ENCODE measurements around the gene BLNK. TPM values are rescaled to one million over a fixed set of nuclear protein-coding genes. Genes with fewer than 3 reads are reported as not detected.
"Not testable (repeated sequence)": the region's sequence is repeated elsewhere in the genome, so short reads cannot be mapped to it uniquely, and the experiment has no call there.

The BLNK gene
- total and polyA plus RNA-seq, 2 donors (not counting 1 experiment from before 2014, with no cell fraction given) = 0.33 TPM; not detected in 1

DNA sequence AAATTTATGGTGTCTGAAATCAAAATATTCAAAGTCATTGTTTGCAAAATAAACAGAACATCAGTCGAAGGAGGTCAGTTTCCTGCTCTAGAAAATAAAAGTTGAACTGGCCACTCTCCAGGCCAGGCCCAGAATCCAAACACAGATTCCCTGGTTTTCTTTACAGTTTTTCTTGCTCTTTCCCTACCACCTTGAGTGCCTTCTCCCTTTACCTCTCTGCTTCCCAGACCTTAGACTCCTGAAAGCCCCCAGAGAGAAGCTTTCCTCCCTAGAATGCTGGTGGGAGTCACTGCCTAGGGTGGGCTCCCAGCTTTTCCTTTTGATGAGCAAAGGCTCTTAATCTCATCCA lies 38.9 kb upstream of the BLNK start:
- DNase-seq (ENCODE audit: low read depth in 2 of 2) = no peak
- Histone ChIP-seq H3K4me3 (replicated peaks in 1 of 4; ENCODE audit: control extremely low read depth in 1 of 4, insufficient read depth in 1 of 4, low read depth in 3 of 4, low read length in 4 of 4) (no peak overlapping the region), H3K4me2 (ENCODE audit: extremely low read depth, insufficient read depth, low read length) (no peak overlapping the region), H3K9ac (ENCODE audit: insufficient read depth, low read length) (no peak overlapping the region), H3K27ac (ENCODE audit: insufficient read depth, low read length) (no peak overlapping the region), H3K9me3 (ENCODE audit: control insufficient read depth, insufficient read depth, low read depth, low read length) (no peaks in the 10 kb centered on the region), H3K4me1 (ENCODE audit: control insufficient read depth, extremely low read depth, insufficient read depth, low read length) (no peaks in the 10 kb centered on the region), H4K20me1 (ENCODE audit: control insufficient read depth, extremely low read depth, insufficient read depth, low read length) (no peaks in the 10 kb centered on the region), H3K27me3 (ENCODE audit: control insufficient read depth, insufficient read depth, low read length) (no peaks in the 10 kb centered on the region), H2AFZ (ENCODE audit: low read length) (no peak overlapping the region), H3K79me2 (ENCODE audit: control insufficient read depth, insufficient read depth, low read length) (no peaks in the 10 kb centered on the region), H3K36me3 (ENCODE audit: control insufficient read depth, insufficient read depth, low read length) (no peaks in the 10 kb centered on the region)
- TF ChIP-seq, protein P1, sequence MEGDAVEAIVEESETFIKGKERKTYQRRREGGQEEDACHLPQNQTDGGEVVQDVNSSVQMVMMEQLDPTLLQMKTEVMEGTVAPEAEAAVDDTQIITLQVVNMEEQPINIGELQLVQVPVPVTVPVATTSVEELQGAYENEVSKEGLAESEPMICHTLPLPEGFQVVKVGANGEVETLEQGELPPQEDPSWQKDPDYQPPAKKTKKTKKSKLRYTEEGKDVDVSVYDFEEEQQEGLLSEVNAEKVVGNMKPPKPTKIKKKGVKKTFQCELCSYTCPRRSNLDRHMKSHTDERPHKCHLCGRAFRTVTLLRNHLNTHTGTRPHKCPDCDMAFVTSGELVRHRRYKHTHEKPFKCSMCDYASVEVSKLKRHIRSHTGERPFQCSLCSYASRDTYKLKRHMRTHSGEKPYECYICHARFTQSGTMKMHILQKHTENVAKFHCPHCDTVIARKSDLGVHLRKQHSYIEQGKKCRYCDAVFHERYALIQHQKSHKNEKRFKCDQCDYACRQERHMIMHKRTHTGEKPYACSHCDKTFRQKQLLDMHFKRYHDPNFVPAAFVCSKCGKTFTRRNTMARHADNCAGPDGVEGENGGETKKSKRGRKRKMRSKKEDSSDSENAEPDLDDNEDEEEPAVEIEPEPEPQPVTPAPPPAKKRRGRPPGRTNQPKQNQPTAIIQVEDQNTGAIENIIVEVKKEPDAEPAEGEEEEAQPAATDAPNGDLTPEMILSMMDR (conservative IDR thresholded peaks at IDR 0.05 in 1 of 2, IDR thresholded peaks at IDR 0.05 in 1 of 2; ENCODE audit: low read depth in 1 of 2, low read length in 2 of 2) = no peak
- TF ChIP-seq EZH2 (IDR thresholded peaks at IDR 0.05; ENCODE audit: low read length, missing control alignments) = no peak

DNA sequence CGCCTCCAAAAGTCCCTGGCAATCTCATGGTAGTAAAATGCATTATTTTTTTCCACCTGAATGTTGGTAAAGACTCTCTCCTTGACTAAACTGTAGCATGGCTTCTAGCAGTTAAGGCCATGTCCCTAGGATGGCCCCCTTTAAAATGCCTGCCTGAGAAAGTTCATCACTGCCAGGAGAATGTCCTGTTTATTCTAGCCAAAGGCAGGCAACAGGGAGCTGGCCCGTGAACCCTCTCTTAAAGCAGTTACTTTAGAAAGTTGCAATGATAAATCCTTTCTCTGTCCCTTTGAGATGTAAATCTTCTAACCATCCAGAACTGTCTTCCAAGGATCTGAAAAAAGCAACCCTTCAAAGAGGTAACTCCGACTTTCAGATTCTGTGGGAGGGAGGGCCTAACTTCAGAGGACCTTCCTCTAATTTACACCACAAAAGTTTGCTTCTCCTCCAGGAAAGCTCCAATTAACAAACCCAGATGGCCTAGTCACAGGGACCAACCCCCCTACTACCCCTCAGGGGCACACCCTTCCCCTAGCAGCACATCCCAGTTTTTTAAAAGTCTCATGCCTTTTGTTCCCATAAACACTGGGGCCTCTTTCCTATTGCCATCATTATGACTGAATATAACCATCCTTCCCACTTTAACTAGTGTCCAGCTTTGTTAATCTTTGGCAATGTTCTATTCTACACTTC lies 38.4 kb upstream of the BLNK start:
- no peak overlapping the region for H3K4me3 ChIP-seq (replicated peaks in 1 of 4; ENCODE audit: control extremely low read depth in 1 of 4, insufficient read depth in 1 of 4, low read depth in 3 of 4, low read length in 4 of 4)
- H2AFZ ChIP-seq (ENCODE audit: low read length) = no peak overlapping the region
- H3K4me2 ChIP-seq (ENCODE audit: extremely low read depth, insufficient read depth, low read length) = no peak overlapping the region
- TF ChIP-seq EZH2 (IDR thresholded peaks at IDR 0.05; ENCODE audit: low read length, missing control alignments) = no peak
- TF ChIP-seq, protein P1 (conservative IDR thresholded peaks at IDR 0.05 in 1 of 2, IDR thresholded peaks at IDR 0.05 in 1 of 2; ENCODE audit: low read depth in 1 of 2, low read length in 2 of 2) = no peak
- H3K4me1 ChIP-seq (ENCODE audit: control insufficient read depth, extremely low read depth, insufficient read depth, low read length) = no peaks in the 10 kb centered on the region
- no peak overlapping the region for H3K9ac ChIP-seq (ENCODE audit: insufficient read depth, low read length)
- H4K20me1 ChIP-seq (ENCODE audit: control insufficient read depth, extremely low read depth, insufficient read depth, low read length) = no peaks in the 10 kb centered on the region
- no peaks in the 10 kb centered on the region for H3K9me3 ChIP-seq (ENCODE audit: control insufficient read depth, insufficient read depth, low read depth, low read length)
- H3K27me3 ChIP-seq (ENCODE audit: control insufficient read depth, insufficient read depth, low read length) = no peaks in the 10 kb centered on the region
- no peak overlapping the region for H3K27ac ChIP-seq (ENCODE audit: insufficient read depth, low read length)
- no peak for DNase-seq (ENCODE audit: low read depth in 2 of 2)
- no peaks in the 10 kb centered on the region for H3K79me2 ChIP-seq (ENCODE audit: control insufficient read depth, insufficient read depth, low read length)
- no peaks in the 10 kb centered on the region for H3K36me3 ChIP-seq (ENCODE audit: control insufficient read depth, insufficient read depth, low read length)

GRCh38 chr10:96308854-96309253 lies 37.5 kb upstream of the BLNK start:
- DNase-seq (ENCODE audit: low read depth in 2 of 2); H3K27me3 ChIP-seq (ENCODE audit: control insufficient read depth, insufficient read depth, low read length); H3K9me3 ChIP-seq (ENCODE audit: control insufficient read depth, insufficient read depth, low read depth, low read length); H3K36me3 ChIP-seq (ENCODE audit: control insufficient read depth, insufficient read depth, low read length); H3K4me3 ChIP-seq (replicated peaks in 1 of 4; ENCODE audit: control extremely low read depth in 1 of 4, insufficient read depth in 1 of 4, low read depth in 3 of 4, low read length in 4 of 4); H3K4me2 ChIP-seq (ENCODE audit: extremely low read depth, insufficient read depth, low read length); H3K27ac ChIP-seq (ENCODE audit: insufficient read depth, low read length); H2AFZ ChIP-seq (ENCODE audit: low read length); H4K20me1 ChIP-seq (ENCODE audit: control insufficient read depth, extremely low read depth, insufficient read depth, low read length); H3K79me2 ChIP-seq (ENCODE audit: control insufficient read depth, insufficient read depth, low read length); H3K9ac ChIP-seq (ENCODE audit: insufficient read depth, low read length); H3K4me1 ChIP-seq (ENCODE audit: control insufficient read depth, extremely low read depth, insufficient read depth, low read length): not testable (repeated sequence)

All from fibroblast of lung (primary cell).